HepG2 (cell line): Measurements from ENCODE around the gene GATD1. TPM values are rescaled to one million over a fixed set of nuclear protein-coding genes. Genes with fewer than 3 reads are reported as not detected.

Experiments used
- BATF2 ChIP-seq: sonication (generic); formaldehyde crosslinking; IDR thresholded peaks from 2 replicates; pipeline ENCODE4 v1.8.0; 2022; ENCODE audit warnings: mild to moderate bottlenecking, missing genetic modification reagents, moderate library complexity
- JUNB ChIP-seq: sonication (generic); formaldehyde crosslinking; IDR thresholded peaks from 2 replicates; pipeline ENCODE4 v1.8.0; 2022; ENCODE audit warnings: missing genetic modification reagents, mild to moderate bottlenecking, borderline replicate concordance
- PHF21A ChIP-seq: sonication (generic); formaldehyde crosslinking; IDR thresholded peaks from 2 replicates; pipeline ENCODE4 v1.5.0; 2020; ENCODE audit warnings: mild to moderate bottlenecking, missing genetic modification reagents
- ZBTB10 ChIP-seq: sonication (generic); formaldehyde crosslinking; IDR thresholded peaks from 2 replicates; pipeline ENCODE4 v1.4.0; 2020; ENCODE audit warnings: missing genetic modification reagents, borderline replicate concordance
- ZBTB43 ChIP-seq: sonication (generic); formaldehyde crosslinking; conservative IDR thresholded peaks from 2 replicates; pipeline ENCODE4 v1.4.0; 2020; ENCODE audit warnings: missing genetic modification reagents
- ZFP36L1 ChIP-seq: sonication (generic); formaldehyde crosslinking; IDR thresholded peaks from 2 replicates; pipeline ENCODE4 v1.8.0; 2022; ENCODE audit warnings: mild to moderate bottlenecking, missing genetic modification reagents, moderate library complexity
- ZFP91 ChIP-seq: sonication (generic); formaldehyde crosslinking; IDR thresholded peaks from 2 replicates; pipeline ENCODE4 v1.9.0; 2022; ENCODE audit warnings: missing genetic modification reagents, mild to moderate bottlenecking, borderline replicate concordance
- ZNF678 ChIP-seq: sonication (generic); formaldehyde crosslinking; IDR thresholded peaks from 2 replicates; pipeline ENCODE4 v1.4.0; 2020; ENCODE audit warnings: mild to moderate bottlenecking, missing genetic modification reagents
- ZNF704 ChIP-seq: sonication (generic); formaldehyde crosslinking; IDR thresholded peaks from 2 replicates; pipeline ENCODE4 v1.8.1; 2023; ENCODE audit warnings: mild to moderate bottlenecking, inconsistent platforms, moderate library complexity, missing genetic modification reagents, borderline replicate concordance
- ZSCAN25 ChIP-seq: sonication (generic); formaldehyde crosslinking; IDR thresholded peaks from 2 replicates; pipeline ENCODE4 v1.8.0; 2022; ENCODE audit warnings: mild to moderate bottlenecking, missing genetic modification reagents
- ZSCAN5A ChIP-seq: sonication (generic); formaldehyde crosslinking; IDR thresholded peaks from 2 replicates; pipeline ENCODE4 v1.8.0; 2022; ENCODE audit warnings: mild to moderate bottlenecking, missing genetic modification reagents, borderline replicate concordance
- polyA plus RNA-seq, 8 experiments: library from polyadenylated mRNA; depleted of rRNA in 3 of 8; stranded (reverse) in 7 of 8; unstranded in 1 of 8; fragments of >200 nt; fragmentation: Illumina TruSeq in 4 of 8; extraction: Trizol in 4 of 8; gene quantifications; 2 replicates each; pipeline versions ENCODE4 v1.2.1 to v1.2.3, GENCODE V29; 2011 to 2016; ENCODE audit warnings: low read depth in 4 of 8, missing spikeins in 1 of 8, mixed read lengths in 1 of 8; ENCODE audit not compliant: insufficient read depth in 1 of 8
- total RNA-seq, 5 experiments: library from RNA; depleted of rRNA; stranded (reverse); fragments of >200 nt; fragmentation: Illumina TruSeq; extraction: Trizol; gene quantifications; 2 replicates each; pipeline ENCODE4 v1.2.3, GENCODE V29; 2016; ENCODE audit warnings: low read depth in 1 of 5

Gene GATD1
- total and polyA plus RNA-seq, 2 of the 13 experiments (the other 11 are each of a cell fraction or from before 2014, with no cell fraction given) = 31.3 to 60.5 TPM

- TF ChIP-seq ZBTB10 (CRISPR knock-in tag) = no peak
- TF ChIP-seq ZBTB43 (CRISPR knock-in tag) = peak; percentile 44; the same call in 1 of the 2 replicates
- TF ChIP-seq BATF2 (CRISPR knock-in tag) = no peak
- no peak; the same call in 1 of the 2 replicates for TF ChIP-seq ZSCAN25
- TF ChIP-seq ZSCAN5A (CRISPR knock-in tag) = no peak
- 0 out of 2 replicates have a peak, but pooled peaks have one; percentile 36 for TF ChIP-seq ZFP36L1 (CRISPR knock-in tag)
- TF ChIP-seq ZFP91 (CRISPR knock-in tag) = no peak
- TF ChIP-seq ZNF704 (CRISPR knock-in tag) = no peak; the same call in 1 of the 2 replicates
- TF ChIP-seq JUNB (CRISPR knock-in tag) = no peak
- TF ChIP-seq ZNF678 = no peak
- no peak; the same call in 1 of the 2 replicates for TF ChIP-seq PHF21A (CRISPR knock-in tag)
- TF ChIP-seq, all 625 proteins: peak for 36
Observed at GRCh38 chr11:746289-747157, 30.8 kb downstream of the GATD1 start (continued).
